GM19193 (cell line): ENCODE measurements around the gene CCDC136.

Experiments used
- POLR2A ChIP-seq: IDR thresholded peaks from 4 replicates; pipeline ENCODE4 v1.6.1; 2011; ENCODE audit not compliant: insufficient read depth, insufficient read length; ENCODE audit errors: extremely low read depth

The CCDC136 gene

GRCh38 chr7:128852537-128853254 lies 60.9 kb downstream of the CCDC136 start:
- no peak for TF ChIP-seq POLR2A

- no peak for TF ChIP-seq POLR2A
Observed at GRCh38 chr7:128853799-128854198, 62.0 kb downstream of the CCDC136 start.

GRCh38 chr7:128854396-128854795 lies 62.6 kb downstream of the CCDC136 start:
- TF ChIP-seq POLR2A: no peak

- TF ChIP-seq POLR2A: no peak
Observed at GRCh38 chr7:128855559-128855958, 63.8 kb downstream of the CCDC136 start.

- TF ChIP-seq POLR2A: no peak
Observed at GRCh38 chr7:128856001-128856718, 64.4 kb downstream of the CCDC136 start.

- TF ChIP-seq POLR2A: no peak
Observed at GRCh38 chr7:128858380-128859231, 66.8 kb downstream of the CCDC136 start.

- TF ChIP-seq POLR2A: no peak
Observed at GRCh38 chr7:128859232-128860157, 67.7 kb downstream of the CCDC136 start.

GRCh38 chr7:128860158-128861073 lies 68.6 kb downstream of the CCDC136 start:
- TF ChIP-seq POLR2A: no peak

GRCh38 chr7:128861957-128862570 lies 70.3 kb downstream of the CCDC136 start:
- TF ChIP-seq POLR2A: no peak

GRCh38 chr7:128862571-128863432 lies 71.0 kb downstream of the CCDC136 start, which contains the start of gene ATP6V1F:
Gene ATP6V1F (plus strand): TSS chr7:128862856. CDS start chr7:128862905, 49 bp downstream.
- TF ChIP-seq POLR2A: peak; percentile 76

- TF ChIP-seq POLR2A: no peak
Observed at GRCh38 chr7:128863433-128863989, 71.7 kb downstream of the CCDC136 start.
